WTC11 (cell line): Measurements from ENCODE around the gene MYO5C. TPM values are rescaled to one million over a fixed set of nuclear protein-coding genes. Genes with fewer than 3 reads are reported as not detected.

Source experiments
- CBFB ChIP-seq: sonication (generic); formaldehyde crosslinking; IDR thresholded peaks from 2 replicates; pipeline ENCODE4 v1.8.1; 2022; ENCODE audit warnings: mild to moderate bottlenecking, low read depth, missing genetic modification reagents
- CREM ChIP-seq: sonication (generic); formaldehyde crosslinking; IDR thresholded peaks from 2 replicates; pipeline ENCODE4 v1.8.1; 2022; ENCODE audit warnings: mild to moderate bottlenecking, missing genetic modification reagents, moderate library complexity
- ETV6 ChIP-seq: sonication (generic); formaldehyde crosslinking; IDR thresholded peaks from 2 replicates; pipeline ENCODE4 v1.8.1; 2022; ENCODE audit warnings: mild to moderate bottlenecking, missing genetic modification reagents
- FOXJ3 ChIP-seq: sonication (generic); formaldehyde crosslinking; IDR thresholded peaks from 2 replicates; pipeline ENCODE4 v1.9.0; 2021; ENCODE audit warnings: missing genetic modification reagents, mild to moderate bottlenecking, borderline replicate concordance
- FOXP1 ChIP-seq: sonication (generic); formaldehyde crosslinking; IDR thresholded peaks from 2 replicates; pipeline ENCODE4 v1.8.0; 2022; ENCODE audit warnings: missing genetic modification reagents, mild to moderate bottlenecking, moderate library complexity, borderline replicate concordance
- MYBL2 ChIP-seq: sonication (generic); formaldehyde crosslinking; IDR thresholded peaks from 2 replicates; pipeline ENCODE4 v1.8.1; 2023; ENCODE audit warnings: mild to moderate bottlenecking, moderate library complexity, missing genetic modification reagents
- NFE2L1 ChIP-seq: sonication (generic); formaldehyde crosslinking; IDR thresholded peaks from 2 replicates; pipeline ENCODE4 v1.8.1; 2023; ENCODE audit warnings: missing genetic modification reagents
- NR2C2 ChIP-seq: sonication (generic); formaldehyde crosslinking; IDR thresholded peaks from 2 replicates; pipeline ENCODE4 v1.8.0; 2022; ENCODE audit warnings: mild to moderate bottlenecking, missing genetic modification reagents
- NR3C1 ChIP-seq: sonication (generic); formaldehyde crosslinking; conservative IDR thresholded peaks from 2 replicates; pipeline ENCODE4 v1.8.1; 2023; ENCODE audit warnings: low read depth, mild to moderate bottlenecking, missing genetic modification reagents
- TEAD1 ChIP-seq: sonication (generic); formaldehyde crosslinking; IDR thresholded peaks from 2 replicates; pipeline ENCODE4 v1.8.0; 2022; ENCODE audit warnings: mild to moderate bottlenecking, missing genetic modification reagents
- ZNF416 ChIP-seq: fragments of 250-450 bp; sonication (Bioruptor Pico); IDR thresholded peaks from 2 replicates; pipeline ENCODE4 v1.9.0; 2021; ENCODE audit warnings: mild to moderate bottlenecking, inconsistent platforms
- ZNF423 ChIP-seq: fragments of 250-450 bp; sonication (Bioruptor Pico); IDR thresholded peaks from 2 replicates; pipeline ENCODE4 v2.1.2; 2022; ENCODE audit warnings: mild to moderate bottlenecking, moderate library complexity
- total RNA-seq: library from RNA; stranded (reverse); gene quantifications from 3 replicates; pipeline ENCODE4 v1.2.3, GENCODE V29; 2021
- TF ChIP-seq, protein P1 (sequence below): sonication (generic); formaldehyde crosslinking; IDR thresholded peaks from 2 replicates; pipeline ENCODE4 v1.8.0; 2022; ENCODE audit warnings: mild to moderate bottlenecking, missing genetic modification reagents
- TF ChIP-seq, protein P2 (sequence below): sonication (generic); formaldehyde crosslinking; IDR thresholded peaks from 2 replicates; pipeline ENCODE4 v1.8.1; 2023; ENCODE audit warnings: mild to moderate bottlenecking, missing genetic modification reagents
- TF ChIP-seq, protein P3 (sequence below): sonication (generic); formaldehyde crosslinking; IDR thresholded peaks from 2 replicates; pipeline ENCODE4 v1.8.0; 2022; ENCODE audit warnings: mild to moderate bottlenecking, missing genetic modification reagents
- TF ChIP-seq, protein P4 (sequence below): sonication (generic); formaldehyde crosslinking; IDR thresholded peaks from 2 replicates; pipeline ENCODE4 v1.8.0; 2023; ENCODE audit warnings: mild to moderate bottlenecking, missing genetic modification reagents
- TF ChIP-seq, protein P5 (sequence below): sonication (generic); formaldehyde crosslinking; IDR thresholded peaks from 2 replicates; pipeline ENCODE4 v1.8.1; 2022; ENCODE audit warnings: mild to moderate bottlenecking, missing genetic modification reagents, moderate library complexity, borderline replicate concordance
- TF ChIP-seq, protein P6 (sequence below): sonication (generic); formaldehyde crosslinking; IDR thresholded peaks from 2 replicates; pipeline ENCODE4 v1.8.0; 2023; ENCODE audit warnings: missing genetic modification reagents, mild to moderate bottlenecking, borderline replicate concordance
- TF ChIP-seq, protein P7 (sequence below): fragments of 250-450 bp; sonication (Bioruptor Pico); conservative IDR thresholded peaks from 2 replicates; pipeline ENCODE4 v1.9.0; 2021; ENCODE audit warnings: mild to moderate bottlenecking

MYO5C gene
- total RNA-seq, 1 experiment from 2014 or later = 25.3 TPM

DNA sequence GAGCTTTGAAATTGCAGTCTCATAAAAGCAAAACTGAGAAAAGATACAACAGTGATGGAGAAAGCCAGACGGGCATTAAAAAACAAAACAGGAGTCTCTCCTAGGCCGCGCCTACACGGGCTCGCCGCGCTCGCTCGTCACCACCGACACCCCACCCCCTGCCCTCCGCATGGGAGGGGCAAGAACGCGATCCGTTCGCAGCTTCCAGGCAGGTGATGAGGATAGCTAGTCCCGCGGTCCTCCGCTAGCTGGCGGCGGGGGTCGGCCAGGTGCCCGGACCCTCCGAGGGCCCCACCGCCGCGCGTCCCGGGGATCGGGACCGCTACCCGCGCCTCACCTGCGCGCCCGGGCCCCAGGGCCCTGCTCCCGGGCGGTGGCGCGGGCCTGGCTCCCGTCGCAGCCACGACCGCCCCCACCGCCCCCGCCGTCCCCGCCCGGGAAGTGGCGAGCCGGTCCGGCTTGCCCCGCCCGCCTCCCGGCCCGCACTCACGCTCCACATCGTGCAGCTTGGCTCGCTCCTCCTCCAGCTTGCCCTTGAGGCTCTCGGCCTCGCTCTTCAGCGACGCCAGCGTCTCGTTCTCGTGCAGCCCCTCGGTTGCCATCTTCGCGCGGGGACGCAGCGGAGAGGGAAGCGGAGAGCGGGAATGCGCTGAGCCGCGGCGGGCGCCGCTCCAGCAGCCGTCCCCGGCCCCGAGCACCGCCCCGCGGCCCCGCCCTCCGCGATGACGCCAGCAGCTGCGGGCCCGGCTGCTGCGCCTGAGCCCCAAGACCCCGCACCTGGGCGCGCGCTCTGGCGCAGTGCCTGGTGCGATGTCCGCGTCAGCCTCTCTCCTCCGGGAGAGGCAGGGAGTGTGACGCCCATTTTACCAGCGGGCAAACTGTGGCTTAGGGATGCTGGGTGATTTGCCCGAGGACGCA, 116.1 kb downstream of the MYO5C start (continued):
- TF ChIP-seq, protein P1, sequence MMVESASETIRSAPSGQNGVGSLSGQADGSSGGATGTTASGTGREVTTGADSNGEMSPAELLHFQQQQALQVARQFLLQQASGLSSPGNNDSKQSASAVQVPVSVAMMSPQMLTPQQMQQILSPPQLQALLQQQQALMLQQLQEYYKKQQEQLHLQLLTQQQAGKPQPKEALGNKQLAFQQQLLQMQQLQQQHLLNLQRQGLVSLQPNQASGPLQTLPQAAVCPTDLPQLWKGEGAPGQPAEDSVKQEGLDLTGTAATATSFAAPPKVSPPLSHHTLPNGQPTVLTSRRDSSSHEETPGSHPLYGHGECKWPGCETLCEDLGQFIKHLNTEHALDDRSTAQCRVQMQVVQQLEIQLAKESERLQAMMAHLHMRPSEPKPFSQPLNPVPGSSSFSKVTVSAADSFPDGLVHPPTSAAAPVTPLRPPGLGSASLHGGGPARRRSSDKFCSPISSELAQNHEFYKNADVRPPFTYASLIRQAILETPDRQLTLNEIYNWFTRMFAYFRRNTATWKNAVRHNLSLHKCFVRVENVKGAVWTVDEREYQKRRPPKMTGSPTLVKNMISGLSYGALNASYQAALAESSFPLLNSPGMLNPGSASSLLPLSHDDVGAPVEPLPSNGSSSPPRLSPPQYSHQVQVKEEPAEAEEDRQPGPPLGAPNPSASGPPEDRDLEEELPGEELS (CRISPR knock-in tag) = peak; percentile 83
- peak; percentile 84 for TF ChIP-seq CREM
- peak; percentile 47; the same call in 1 of the 2 replicates for TF ChIP-seq MYBL2
- peak; percentile 85 for TF ChIP-seq ETV6 (CRISPR knock-in tag)
- 0 out of 2 replicates have a peak, but pooled peaks have one; percentile 34 for TF ChIP-seq NR3C1
- TF ChIP-seq, protein P2, sequence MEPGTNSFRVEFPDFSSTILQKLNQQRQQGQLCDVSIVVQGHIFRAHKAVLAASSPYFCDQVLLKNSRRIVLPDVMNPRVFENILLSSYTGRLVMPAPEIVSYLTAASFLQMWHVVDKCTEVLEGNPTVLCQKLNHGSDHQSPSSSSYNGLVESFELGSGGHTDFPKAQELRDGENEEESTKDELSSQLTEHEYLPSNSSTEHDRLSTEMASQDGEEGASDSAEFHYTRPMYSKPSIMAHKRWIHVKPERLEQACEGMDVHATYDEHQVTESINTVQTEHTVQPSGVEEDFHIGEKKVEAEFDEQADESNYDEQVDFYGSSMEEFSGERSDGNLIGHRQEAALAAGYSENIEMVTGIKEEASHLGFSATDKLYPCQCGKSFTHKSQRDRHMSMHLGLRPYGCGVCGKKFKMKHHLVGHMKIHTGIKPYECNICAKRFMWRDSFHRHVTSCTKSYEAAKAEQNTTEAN (CRISPR knock-in tag) = 0 out of 2 replicates have a peak, but pooled peaks have one; percentile 41
- TF ChIP-seq, protein P3, sequence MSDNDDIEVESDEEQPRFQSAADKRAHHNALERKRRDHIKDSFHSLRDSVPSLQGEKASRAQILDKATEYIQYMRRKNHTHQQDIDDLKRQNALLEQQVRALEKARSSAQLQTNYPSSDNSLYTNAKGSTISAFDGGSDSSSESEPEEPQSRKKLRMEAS (CRISPR knock-in tag) = peak; percentile 42; the same call in 1 of the 2 replicates
- TF ChIP-seq FOXP1 (CRISPR knock-in tag) = no peak
- no peak for TF ChIP-seq FOXJ3 (CRISPR knock-in tag)
- TF ChIP-seq, protein P4, sequence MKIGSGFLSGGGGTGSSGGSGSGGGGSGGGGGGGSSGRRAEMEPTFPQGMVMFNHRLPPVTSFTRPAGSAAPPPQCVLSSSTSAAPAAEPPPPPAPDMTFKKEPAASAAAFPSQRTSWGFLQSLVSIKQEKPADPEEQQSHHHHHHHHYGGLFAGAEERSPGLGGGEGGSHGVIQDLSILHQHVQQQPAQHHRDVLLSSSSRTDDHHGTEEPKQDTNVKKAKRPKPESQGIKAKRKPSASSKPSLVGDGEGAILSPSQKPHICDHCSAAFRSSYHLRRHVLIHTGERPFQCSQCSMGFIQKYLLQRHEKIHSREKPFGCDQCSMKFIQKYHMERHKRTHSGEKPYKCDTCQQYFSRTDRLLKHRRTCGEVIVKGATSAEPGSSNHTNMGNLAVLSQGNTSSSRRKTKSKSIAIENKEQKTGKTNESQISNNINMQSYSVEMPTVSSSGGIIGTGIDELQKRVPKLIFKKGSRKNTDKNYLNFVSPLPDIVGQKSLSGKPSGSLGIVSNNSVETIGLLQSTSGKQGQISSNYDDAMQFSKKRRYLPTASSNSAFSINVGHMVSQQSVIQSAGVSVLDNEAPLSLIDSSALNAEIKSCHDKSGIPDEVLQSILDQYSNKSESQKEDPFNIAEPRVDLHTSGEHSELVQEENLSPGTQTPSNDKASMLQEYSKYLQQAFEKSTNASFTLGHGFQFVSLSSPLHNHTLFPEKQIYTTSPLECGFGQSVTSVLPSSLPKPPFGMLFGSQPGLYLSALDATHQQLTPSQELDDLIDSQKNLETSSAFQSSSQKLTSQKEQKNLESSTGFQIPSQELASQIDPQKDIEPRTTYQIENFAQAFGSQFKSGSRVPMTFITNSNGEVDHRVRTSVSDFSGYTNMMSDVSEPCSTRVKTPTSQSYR (CRISPR knock-in tag) = 0 out of 2 replicates have a peak, but pooled peaks have one; percentile 40
- peak; percentile 29; the same call in 1 of the 2 replicates for TF ChIP-seq CBFB
- peak; percentile 53; the same call in 1 of the 2 replicates for TF ChIP-seq ZNF416
- TF ChIP-seq NR2C2 = no peak
- TF ChIP-seq, protein P5, sequence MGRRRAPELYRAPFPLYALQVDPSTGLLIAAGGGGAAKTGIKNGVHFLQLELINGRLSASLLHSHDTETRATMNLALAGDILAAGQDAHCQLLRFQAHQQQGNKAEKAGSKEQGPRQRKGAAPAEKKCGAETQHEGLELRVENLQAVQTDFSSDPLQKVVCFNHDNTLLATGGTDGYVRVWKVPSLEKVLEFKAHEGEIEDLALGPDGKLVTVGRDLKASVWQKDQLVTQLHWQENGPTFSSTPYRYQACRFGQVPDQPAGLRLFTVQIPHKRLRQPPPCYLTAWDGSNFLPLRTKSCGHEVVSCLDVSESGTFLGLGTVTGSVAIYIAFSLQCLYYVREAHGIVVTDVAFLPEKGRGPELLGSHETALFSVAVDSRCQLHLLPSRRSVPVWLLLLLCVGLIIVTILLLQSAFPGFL (CRISPR knock-in tag) = no peak
- peak; percentile 31; the same call in 1 of the 2 replicates for TF ChIP-seq TEAD1 (CRISPR knock-in tag)
- TF ChIP-seq, protein P6, sequence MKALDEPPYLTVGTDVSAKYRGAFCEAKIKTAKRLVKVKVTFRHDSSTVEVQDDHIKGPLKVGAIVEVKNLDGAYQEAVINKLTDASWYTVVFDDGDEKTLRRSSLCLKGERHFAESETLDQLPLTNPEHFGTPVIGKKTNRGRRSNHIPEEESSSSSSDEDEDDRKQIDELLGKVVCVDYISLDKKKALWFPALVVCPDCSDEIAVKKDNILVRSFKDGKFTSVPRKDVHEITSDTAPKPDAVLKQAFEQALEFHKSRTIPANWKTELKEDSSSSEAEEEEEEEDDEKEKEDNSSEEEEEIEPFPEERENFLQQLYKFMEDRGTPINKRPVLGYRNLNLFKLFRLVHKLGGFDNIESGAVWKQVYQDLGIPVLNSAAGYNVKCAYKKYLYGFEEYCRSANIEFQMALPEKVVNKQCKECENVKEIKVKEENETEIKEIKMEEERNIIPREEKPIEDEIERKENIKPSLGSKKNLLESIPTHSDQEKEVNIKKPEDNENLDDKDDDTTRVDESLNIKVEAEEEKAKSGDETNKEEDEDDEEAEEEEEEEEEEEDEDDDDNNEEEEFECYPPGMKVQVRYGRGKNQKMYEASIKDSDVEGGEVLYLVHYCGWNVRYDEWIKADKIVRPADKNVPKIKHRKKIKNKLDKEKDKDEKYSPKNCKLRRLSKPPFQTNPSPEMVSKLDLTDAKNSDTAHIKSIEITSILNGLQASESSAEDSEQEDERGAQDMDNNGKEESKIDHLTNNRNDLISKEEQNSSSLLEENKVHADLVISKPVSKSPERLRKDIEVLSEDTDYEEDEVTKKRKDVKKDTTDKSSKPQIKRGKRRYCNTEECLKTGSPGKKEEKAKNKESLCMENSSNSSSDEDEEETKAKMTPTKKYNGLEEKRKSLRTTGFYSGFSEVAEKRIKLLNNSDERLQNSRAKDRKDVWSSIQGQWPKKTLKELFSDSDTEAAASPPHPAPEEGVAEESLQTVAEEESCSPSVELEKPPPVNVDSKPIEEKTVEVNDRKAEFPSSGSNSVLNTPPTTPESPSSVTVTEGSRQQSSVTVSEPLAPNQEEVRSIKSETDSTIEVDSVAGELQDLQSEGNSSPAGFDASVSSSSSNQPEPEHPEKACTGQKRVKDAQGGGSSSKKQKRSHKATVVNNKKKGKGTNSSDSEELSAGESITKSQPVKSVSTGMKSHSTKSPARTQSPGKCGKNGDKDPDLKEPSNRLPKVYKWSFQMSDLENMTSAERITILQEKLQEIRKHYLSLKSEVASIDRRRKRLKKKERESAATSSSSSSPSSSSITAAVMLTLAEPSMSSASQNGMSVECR (CRISPR knock-in tag) = peak; percentile 51; the same call in 1 of the 2 replicates
- no peak for TF ChIP-seq ZNF423 (CRISPR knock-in tag)
- TF ChIP-seq NFE2L1 (CRISPR knock-in tag) = no peak
- TF ChIP-seq, protein P7, sequence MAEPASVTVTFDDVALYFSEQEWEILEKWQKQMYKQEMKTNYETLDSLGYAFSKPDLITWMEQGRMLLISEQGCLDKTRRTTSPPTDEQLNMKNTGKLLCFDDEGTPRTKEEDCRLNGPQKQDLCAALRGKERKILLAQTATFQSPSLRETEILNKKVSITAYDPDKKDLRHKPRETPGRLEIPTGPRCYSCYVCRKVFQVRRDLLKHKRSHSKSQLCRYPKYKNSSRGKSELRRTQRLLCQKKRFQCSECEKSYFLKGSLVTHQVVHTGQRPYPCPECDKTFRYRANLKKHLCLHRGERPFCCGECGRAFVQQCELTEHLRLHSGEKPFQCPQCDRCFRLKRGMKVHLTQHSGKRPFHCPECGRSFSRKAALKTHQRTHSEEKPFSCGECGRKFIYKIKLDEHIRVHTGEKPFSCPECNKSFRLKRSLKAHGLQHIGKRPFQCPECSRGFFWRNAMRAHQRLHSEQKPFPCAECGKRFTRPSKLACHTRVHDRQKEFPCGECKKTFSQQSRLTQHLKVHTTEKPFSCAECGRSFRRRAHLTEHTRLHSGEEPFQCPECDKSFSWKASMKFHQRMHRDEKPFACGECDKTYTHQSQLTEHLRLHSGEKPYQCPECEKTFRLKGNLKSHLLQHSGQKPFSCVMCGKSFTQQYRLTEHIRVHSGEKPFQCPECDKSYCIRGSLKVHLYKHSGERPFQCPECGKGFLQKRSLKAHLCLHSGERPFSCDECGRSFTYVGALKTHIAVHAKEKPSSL (CRISPR knock-in tag) = no peak
